HL-60 (cell line): ENCODE measurements around the gene SNX3.

ENCODE experiments used
- CTCF ChIP-seq: IDR thresholded peaks from one replicate; pipeline ENCODE4 v1.5.1; 2011; ENCODE audit warnings: low read length, control low read depth, inconsistent platforms; ENCODE audit not compliant: insufficient read depth
- POLR2AphosphoS5 ChIP-seq: IDR thresholded peaks from 2 replicates; pipeline ENCODE4 v1.6.1; 2012; ENCODE audit warnings: low read depth

- no peak for TF ChIP-seq CTCF
- no peak for TF ChIP-seq POLR2AphosphoS5
These were observed 95.8 kb downstream of the SNX3 start for GRCh38 chr6:108164815-108165706.
